ENCODE results near the gene PTPN23.

PTPN23 gene

DNA sequence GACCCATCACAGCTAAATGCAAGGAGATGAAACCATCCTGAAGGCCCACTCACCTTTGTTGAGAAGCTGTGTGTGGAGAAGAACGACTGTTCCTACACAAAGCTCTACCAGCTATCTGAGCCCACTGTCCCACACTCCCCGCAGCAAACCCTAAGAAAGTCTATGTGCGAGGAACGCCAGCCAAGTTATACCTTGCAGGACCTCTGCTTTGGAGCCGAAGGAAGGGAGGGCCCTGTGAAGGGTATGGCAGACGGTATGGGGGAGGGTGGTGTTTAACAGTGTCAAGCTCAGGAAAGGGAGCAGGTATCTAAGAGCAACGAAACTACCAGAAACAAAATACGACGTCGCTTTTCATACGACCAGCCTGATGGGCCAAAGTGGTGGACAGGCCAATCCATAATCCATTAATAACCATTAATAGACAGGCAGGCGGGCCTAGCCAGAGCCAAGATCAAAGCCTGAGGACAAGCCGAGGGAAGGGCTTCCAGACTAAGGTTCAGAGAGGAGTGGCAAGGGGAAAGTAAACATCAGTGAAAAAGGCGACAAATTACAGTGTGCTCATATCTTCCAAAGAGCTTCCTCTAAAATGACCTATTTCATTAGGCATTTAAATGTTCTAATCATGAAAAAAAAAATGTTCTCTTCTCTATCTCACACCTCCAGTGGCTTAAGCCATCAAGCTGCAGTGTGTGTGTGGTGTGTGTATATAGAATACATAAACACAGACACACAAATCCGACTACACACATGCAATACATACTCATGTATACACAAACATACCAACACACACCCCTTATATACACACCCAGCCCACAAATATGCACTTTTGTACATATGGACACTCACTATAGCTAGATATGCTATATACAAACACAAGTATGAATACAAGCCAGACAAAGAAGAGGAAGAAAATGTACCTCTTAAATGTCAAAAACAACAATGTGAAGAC lies 43.9 kb downstream of the PTPN23 start:
- Mint-ChIP-seq H3K4me3 (no peak overlapping the region), H3K4me1 (peaks cover 8% of the 10 kb centered on the region), H3K27me3 (no peaks in the 10 kb centered on the region), H3K9me3 (no peaks in the 10 kb centered on the region), H3K27ac (no peak overlapping the region), H3K36me3 (peaks cover 17% of the 10 kb centered on the region)
- no peak for DNase-seq
- CTCF ChIA-PET = interaction anchor here (0.6 to 1.2 kb wide), 2 partner anchors 52 to 129 kb away, joined by 3 to 4 read pairs; no protein-coding TSS in a partner anchor

DNA sequence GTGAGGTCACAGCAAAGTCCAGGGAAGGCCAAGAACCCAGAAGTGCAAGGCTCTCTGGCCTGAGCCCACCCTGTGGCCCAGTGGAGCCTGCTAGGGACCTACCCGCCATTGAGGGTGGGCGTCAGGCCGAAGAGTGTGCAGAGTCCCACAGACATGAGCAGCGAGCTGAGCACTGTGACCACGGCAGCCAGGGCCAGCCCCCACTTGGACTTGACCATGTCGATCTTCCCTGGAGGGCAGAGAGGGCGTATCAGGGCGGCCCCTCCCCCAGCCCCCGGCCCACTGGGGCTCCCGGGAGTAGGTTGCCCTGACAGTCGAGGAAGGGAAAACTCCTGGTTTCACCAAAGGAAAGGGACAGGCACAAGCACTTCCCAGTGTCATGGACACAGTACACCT lies 44.6 kb downstream of the PTPN23 start:
- peaks cover 8% of the 10 kb centered on the region for H3K4me1 Mint-ChIP-seq

DNA sequence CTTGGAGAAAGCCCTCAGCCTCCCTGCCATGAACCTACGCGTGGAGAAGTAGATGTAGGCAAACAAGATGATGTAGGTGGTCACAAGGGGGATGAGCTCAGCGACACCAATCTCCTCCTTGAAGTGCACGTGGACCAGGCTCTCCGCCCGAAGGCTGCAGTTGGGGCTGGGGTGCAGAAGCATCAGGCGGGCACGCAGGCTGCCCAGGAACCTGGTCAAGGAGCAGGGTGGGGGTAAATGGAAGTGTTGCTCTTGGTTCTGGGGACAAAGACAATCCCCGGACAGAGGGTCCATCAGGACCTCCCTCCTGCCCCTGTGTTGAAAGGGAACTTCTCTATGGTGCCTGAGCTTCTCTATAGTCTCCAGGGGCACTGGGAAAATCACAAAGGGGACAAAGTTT lies 45.1 kb downstream of the PTPN23 start:
- no peak for DNase-seq
- Mint-ChIP-seq H3K27ac (no peak overlapping the region), H3K4me1 (peaks cover 5% of the 10 kb centered on the region), H3K36me3 (peaks cover 23% of the 10 kb centered on the region), H3K9me3 (no peaks in the 10 kb centered on the region), H3K4me3 (no peak overlapping the region), H3K27me3 (no peaks in the 10 kb centered on the region)
- CTCF ChIA-PET = interaction anchor here (0.6 to 0.8 kb wide), 2 partner anchors 49 to 1294 kb away, joined by 3 read pairs; no protein-coding TSS in a partner anchor

More for the DNA sequence above, 44.6 kb downstream of the PTPN23 start:
- no peak for DNase-seq
- H3K27me3 Mint-ChIP-seq = no peaks in the 10 kb centered on the region
- H3K36me3 Mint-ChIP-seq = peaks cover 23% of the 10 kb centered on the region
- H3K9me3 Mint-ChIP-seq = no peaks in the 10 kb centered on the region
- H3K4me3 Mint-ChIP-seq = no peak overlapping the region
- CTCF ChIA-PET = interaction anchor here (0.6 to 0.8 kb wide), 2 partner anchors 50 to 1294 kb away, joined by 3 read pairs; no protein-coding TSS in a partner anchor
- no peak overlapping the region for H3K27ac Mint-ChIP-seq

DNA sequence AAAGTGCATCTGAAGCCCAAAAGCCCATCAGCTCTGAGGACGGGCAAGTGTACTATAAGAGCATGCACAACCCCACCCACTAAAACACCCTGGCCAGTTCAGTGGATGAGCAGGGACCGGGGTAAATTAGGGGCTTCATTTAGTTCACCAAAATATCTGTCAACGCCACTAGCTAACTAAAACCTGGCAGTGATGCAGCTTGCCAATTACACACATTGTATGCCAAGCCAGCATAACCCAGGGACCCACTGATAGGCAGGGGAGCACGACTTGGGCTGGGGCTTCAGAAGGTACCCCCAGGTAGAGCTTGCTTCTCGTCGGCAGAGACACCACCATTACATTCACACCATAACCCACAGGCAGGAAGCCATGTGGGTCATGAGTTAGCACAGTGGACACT lies 47.0 kb downstream of the PTPN23 start:
- H3K27me3 Mint-ChIP-seq = no peaks in the 10 kb centered on the region
- H3K4me1 Mint-ChIP-seq = no peaks in the 10 kb centered on the region
- no peak overlapping the region for H3K4me3 Mint-ChIP-seq
- DNase-seq = no peak
- no peak overlapping the region for H3K27ac Mint-ChIP-seq
- peaks cover 16% of the 10 kb centered on the region for H3K36me3 Mint-ChIP-seq
- H3K9me3 Mint-ChIP-seq = no peaks in the 10 kb centered on the region
- CTCF ChIA-PET = no interaction called here

DNA sequence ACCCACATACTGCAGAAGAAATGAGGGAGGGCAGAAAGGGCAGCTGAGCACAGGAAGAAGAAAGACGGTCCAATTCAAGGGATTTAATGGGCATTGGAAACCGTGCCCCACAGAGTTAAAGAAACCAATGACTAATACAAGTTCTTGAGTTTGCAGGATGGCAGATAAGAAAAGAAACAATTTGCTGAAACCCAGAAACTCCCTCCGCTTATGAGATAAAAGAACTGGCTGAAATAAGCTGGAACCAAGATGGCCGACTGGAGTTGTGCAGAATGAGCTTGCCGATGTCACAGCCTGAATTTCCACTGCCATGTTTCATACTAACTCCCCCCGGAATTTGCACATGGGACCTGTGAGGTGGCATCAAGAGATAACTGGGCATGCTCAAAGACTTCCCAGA lies 47.8 kb downstream of the PTPN23 start:
- Mint-ChIP-seq H3K27ac (no peak overlapping the region), H3K27me3 (no peaks in the 10 kb centered on the region), H3K36me3 (peaks cover 23% of the 10 kb centered on the region), H3K9me3 (no peaks in the 10 kb centered on the region), H3K4me3 (no peak overlapping the region), H3K4me1 (no peaks in the 10 kb centered on the region)
- CTCF ChIA-PET = interaction anchor here (2.9 kb wide), 1 partner anchor 8 kb away, joined by 11 read pairs; no protein-coding TSS in a partner anchor
- no peak for DNase-seq

DNA sequence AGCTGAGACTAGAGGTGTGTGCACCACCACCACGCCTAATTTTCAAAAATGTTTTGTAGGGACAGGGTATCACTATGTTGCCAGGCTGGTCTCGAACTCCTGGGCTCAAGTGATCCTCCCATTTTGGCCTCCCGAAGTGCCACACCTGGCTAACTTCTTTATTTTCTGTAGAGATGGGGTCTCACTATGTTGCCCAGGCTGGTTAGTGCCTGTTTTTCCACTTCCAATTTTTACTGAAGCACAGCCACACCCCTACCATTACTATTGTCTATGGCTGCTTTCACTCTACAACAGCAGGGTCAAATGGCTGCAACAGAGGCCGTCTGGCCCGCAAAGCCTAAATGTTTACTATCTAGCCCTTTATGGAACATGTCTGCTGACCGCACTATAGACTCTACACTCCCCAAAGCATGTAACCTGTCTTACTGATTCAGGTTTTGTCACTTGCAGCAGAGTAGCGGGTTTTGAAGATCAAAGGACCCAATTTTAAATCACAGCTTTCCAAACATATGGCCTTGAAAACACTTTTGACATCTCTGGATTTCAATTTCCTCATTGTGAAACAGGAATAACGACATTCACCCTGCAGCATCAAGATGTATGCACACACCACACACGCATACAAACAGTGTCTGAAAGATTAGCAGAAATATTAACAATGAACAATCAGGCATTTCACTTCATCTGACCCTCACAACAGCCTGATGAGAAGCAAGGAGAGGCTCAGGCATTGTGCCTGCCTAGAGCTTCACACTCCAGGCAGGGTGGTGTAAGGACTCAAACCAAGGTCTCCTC lies 48.9 kb downstream of the PTPN23 start:
- no peaks in the 10 kb centered on the region for H3K27me3 Mint-ChIP-seq
- DNase-seq = no peak
- H3K9me3 Mint-ChIP-seq = no peaks in the 10 kb centered on the region
- no peak overlapping the region for H3K4me3 Mint-ChIP-seq
- peaks cover 31% of the 10 kb centered on the region for H3K36me3 Mint-ChIP-seq
- H3K4me1 Mint-ChIP-seq = no peaks in the 10 kb centered on the region
- CTCF ChIA-PET = interaction anchor here (2.9 kb wide), 1 partner anchor 9 kb away, joined by 11 read pairs; no protein-coding TSS in a partner anchor
- no peak overlapping the region for H3K27ac Mint-ChIP-seq

DNA sequence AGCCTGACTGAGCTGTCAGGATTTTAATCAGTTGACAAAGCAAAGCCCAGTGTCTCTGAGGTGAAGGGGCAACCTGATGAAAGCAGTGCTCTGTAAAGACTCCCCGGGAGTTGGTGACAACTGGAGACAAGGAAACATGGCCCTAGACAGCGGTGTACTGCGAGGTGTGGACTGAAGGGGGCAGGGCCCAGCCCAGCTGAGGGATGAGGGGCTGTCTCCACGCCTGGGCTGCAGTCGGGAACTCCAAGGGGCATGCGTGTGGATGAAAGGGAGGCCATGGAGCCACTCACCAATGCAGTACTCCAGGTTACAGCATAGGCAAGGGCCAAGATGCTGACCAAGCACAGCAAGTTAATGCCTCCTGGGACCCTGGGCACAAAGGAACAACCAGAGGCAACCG lies 49.8 kb downstream of the PTPN23 start:
- CTCF ChIA-PET = interaction anchor here (2.9 kb wide), 1 partner anchor 10 kb away, joined by 11 read pairs; no protein-coding TSS in a partner anchor
- no peak for DNase-seq
- H3K27ac Mint-ChIP-seq = no peak overlapping the region
- no peaks in the 10 kb centered on the region for H3K9me3 Mint-ChIP-seq
- H3K36me3 Mint-ChIP-seq = peaks cover 34% of the 10 kb centered on the region
- H3K27me3 Mint-ChIP-seq = no peaks in the 10 kb centered on the region
- no peaks in the 10 kb centered on the region for H3K4me1 Mint-ChIP-seq
- H3K4me3 Mint-ChIP-seq = no peak overlapping the region

DNA sequence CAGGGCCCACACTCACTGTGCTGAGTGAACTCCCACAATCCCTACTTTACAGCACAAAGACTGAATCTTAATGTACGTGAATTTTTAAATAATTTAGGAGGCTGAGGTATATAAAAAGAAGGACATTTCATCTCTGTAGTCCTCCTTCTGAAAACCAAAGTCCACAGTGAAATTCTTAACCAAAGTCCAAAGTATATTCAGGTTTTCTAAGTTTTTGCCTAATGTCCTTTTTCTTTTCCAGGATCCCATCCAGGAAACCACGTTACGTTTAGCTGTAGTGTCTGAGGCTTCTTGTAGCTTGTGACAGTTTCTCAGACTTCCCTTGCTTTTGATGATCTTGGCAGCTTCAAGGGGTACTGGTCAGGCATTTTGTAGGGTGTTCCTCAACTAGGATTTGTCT lies 50.4 kb downstream of the PTPN23 start:
- Mint-ChIP-seq H3K4me3 (no peak overlapping the region), H3K4me1 (no peaks in the 10 kb centered on the region), H3K9me3 (no peaks in the 10 kb centered on the region), H3K36me3 (peaks cover 34% of the 10 kb centered on the region), H3K27ac (no peak overlapping the region), H3K27me3 (no peaks in the 10 kb centered on the region)
- CTCF ChIA-PET = interaction anchor here (2.9 kb wide), 1 partner anchor 10 kb away, joined by 11 read pairs; no protein-coding TSS in a partner anchor
- no peak for DNase-seq

DNA sequence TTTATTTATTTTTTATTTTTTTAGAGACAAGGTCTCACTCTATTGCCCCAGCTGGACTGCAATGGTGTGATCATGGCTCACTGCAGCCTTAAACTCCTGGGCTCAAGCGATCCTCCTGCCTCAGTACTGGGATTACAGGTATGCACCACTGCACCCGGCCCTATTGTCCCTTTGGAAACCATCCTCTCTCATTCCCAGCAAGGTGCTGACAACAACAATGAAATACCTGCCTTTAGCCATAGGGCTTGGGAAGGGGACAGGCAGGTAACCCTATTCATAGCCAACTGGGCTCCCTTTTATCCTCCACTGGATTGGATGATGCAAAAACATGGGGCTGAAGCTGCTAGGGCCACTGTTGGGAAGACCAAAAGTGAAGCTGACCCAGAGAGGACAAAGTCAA lies 51.9 kb downstream of the PTPN23 start:
- no peaks in the 10 kb centered on the region for H3K9me3 Mint-ChIP-seq
- H3K4me1 Mint-ChIP-seq = no peaks in the 10 kb centered on the region
- H3K27ac Mint-ChIP-seq = no peak overlapping the region
- no peak overlapping the region for H3K4me3 Mint-ChIP-seq
- CTCF ChIA-PET = no interaction called here
- H3K36me3 Mint-ChIP-seq = peaks cover 34% of the 10 kb centered on the region
- H3K27me3 Mint-ChIP-seq = no peaks in the 10 kb centered on the region
- no peak for DNase-seq

DNA sequence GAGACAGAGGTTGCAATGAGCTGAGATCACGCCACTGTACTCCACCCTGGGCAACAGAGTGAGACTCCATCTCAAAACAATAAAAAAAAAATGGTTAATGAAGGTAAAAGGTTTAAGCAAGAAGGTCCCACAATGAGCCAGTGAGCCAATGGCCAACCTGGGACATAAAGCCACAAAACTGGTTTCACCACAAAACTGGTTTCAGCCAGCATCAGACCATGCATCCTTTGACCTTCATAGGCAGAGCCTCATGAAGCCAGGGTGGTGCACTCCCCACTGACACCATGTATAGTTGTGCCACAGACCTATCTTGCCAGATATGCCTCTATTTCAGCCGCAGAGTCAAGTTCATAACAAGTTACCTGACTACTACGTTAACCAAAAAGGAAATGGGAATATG lies 53.0 kb downstream of the PTPN23 start:
- DNase-seq = no peak
- no peak overlapping the region for H3K4me3 Mint-ChIP-seq
- no peaks in the 10 kb centered on the region for H3K27me3 Mint-ChIP-seq
- CTCF ChIA-PET = interaction anchor here (0.7 to 1.8 kb wide), 2 partner anchors 13 to 89 kb away, joined by 3 to 6 read pairs; no protein-coding TSS in a partner anchor
- H3K36me3 Mint-ChIP-seq = peaks cover 35% of the 10 kb centered on the region
- H3K27ac Mint-ChIP-seq = no peak overlapping the region
- no peaks in the 10 kb centered on the region for H3K9me3 Mint-ChIP-seq
- no peaks in the 10 kb centered on the region for H3K4me1 Mint-ChIP-seq

DNA sequence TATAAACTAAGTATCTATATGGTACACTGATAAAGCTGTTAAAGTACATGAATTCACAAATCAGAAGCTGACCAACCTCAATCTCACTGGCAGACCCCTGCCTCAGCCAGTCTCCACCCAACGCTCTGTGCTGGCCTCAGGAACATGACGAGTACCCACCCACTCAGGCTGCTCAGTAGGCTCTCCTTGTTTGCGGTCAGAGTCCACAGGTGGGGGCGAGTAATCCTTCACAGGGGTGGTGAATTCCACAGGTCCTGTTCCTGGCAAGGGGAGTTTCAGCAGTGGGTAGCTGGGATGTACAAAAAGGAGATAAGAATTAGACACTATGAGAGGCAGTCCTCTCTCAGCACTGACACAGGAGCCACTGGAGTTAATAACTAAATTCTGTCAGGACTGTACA lies 54.0 kb downstream of the PTPN23 start:
- H3K9me3 Mint-ChIP-seq = no peaks in the 10 kb centered on the region
- DNase-seq = no peak
- no peaks in the 10 kb centered on the region for H3K27me3 Mint-ChIP-seq
- no peak overlapping the region for H3K27ac Mint-ChIP-seq
- H3K36me3 Mint-ChIP-seq = peaks cover 37% of the 10 kb centered on the region
- H3K4me1 Mint-ChIP-seq = no peaks in the 10 kb centered on the region
- CTCF ChIA-PET = interaction anchor here (1.8 kb wide), 1 partner anchor 14 kb away, joined by 6 read pairs; no protein-coding TSS in a partner anchor
- no peak overlapping the region for H3K4me3 Mint-ChIP-seq

DNA sequence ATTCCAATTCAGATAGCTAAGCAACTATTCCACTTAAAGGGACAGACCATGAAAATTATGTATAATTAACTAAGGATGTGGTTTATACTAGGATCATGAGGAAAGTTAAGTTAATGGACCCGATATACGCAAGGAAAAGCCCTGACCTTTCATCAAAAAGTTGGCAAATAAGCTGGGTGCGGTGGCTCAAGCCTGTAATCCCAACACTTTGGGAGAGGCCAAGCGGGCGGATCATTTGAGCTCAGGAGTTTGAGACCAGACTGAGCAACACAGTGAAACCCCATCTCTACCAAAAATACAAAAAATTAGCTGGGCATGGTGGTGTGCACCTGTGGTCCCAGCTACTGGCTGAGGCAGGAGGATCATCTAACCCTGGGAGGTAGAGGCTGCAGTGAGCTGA lies 55.4 kb downstream of the PTPN23 start:
- Mint-ChIP-seq H3K27ac (no peak overlapping the region), H3K9me3 (no peaks in the 10 kb centered on the region), H3K4me3 (no peak overlapping the region), H3K27me3 (no peaks in the 10 kb centered on the region), H3K36me3 (peaks cover 33% of the 10 kb centered on the region), H3K4me1 (no peaks in the 10 kb centered on the region)
- DNase-seq = no peak
- CTCF ChIA-PET = interaction anchor here (0.6 to 1.0 kb wide), 3 partner anchors 15 to 44 kb away, joined by 3 read pairs; no protein-coding TSS in a partner anchor

DNA sequence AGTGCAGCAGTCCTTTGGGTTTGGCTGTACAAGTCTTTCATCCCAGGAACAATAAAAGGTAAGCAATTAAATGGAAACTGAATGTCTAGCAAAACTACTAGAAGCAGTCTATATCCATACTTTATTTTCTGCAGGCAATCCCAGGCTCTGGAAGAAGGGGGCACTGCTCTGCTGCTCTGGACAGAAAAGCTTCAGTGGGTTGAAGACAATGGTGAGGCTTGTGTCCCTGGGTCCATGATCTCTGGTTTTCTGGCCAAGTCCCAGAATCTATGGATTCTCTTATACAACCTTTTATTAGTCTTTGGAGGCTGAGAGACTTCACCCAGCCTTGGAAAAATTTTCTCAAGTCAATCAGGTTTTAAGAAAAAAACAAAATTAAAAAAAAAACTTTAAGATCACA lies 59.3 kb downstream of the PTPN23 start:
- CTCF ChIA-PET = no interaction called here
- no peak for DNase-seq
- H3K36me3 Mint-ChIP-seq = peaks cover 21% of the 10 kb centered on the region
- no peaks in the 10 kb centered on the region for H3K9me3 Mint-ChIP-seq
- H3K4me1 Mint-ChIP-seq = no peaks in the 10 kb centered on the region
- H3K27me3 Mint-ChIP-seq = no peaks in the 10 kb centered on the region
- H3K4me3 Mint-ChIP-seq = no peak overlapping the region
- H3K27ac Mint-ChIP-seq = no peak overlapping the region

All from activated naive CD4-positive, alpha-beta T cell treated with anti-CD3 and anti-CD28 coated beads, Interleukin-2, amount 10 ng/mL, durations not matched to agents 7 days and 5 days (primary cell).